ENCODE measurements around the gene PEBP1.

Gene PEBP1

DNA sequence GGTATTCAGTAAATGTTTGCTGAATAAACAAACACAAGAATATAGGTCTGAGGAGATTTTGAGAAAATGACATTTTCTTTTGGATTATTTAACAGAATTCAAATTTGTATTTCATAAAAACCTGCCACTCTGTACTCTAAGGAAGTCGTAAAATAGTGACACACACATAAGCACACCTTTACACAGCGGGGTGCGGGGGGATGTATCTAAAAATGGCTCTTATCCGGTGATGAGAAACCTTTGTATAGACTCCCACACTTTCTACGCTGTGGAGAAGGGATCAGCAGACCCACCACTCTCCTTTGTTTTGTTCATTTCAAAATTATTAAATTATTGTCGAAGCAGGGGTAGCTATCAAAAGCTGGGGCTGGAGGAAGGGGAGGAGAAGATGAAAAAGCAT lies 58.0 kb downstream of the PEBP1 start:
- no peak for DNase-seq (ENCODE audit: low read depth, low spot score)
